ENCODE results near the gene PRRX2. TPM values are rescaled to one million over a fixed set of nuclear protein-coding genes. Genes with fewer than 3 reads are reported as not detected.
A peak's percentile ranks its signal among the peaks of the same experiment; 100 is the strongest.

The PRRX2 gene
- total RNA-seq, 4 donors from 2014 or later, result 0.75 to 1.7 (median 1.6) TPM; not detected in 1

- in situ Hi-C loops (cut with MboI; ENCODE audit: low sequenced_read_pairs in 4 of 4), result loop anchor here in 1 of 4 donors (25.0 kb wide), 1 partner anchor 149 kb away; no protein-coding TSS in a partner anchor
- peak overlapping the region in 1 of 4 donors; percentile 6 for H3K27ac ChIP-seq
- H3K4me1 ChIP-seq, result peaks cover 15 to 26% of the 10 kb centered on the region in 2 donors
- H3K36me3 ChIP-seq, result peaks cover 0 to 61% of the 10 kb centered on the region in 2 donors
- H3K9me3 ChIP-seq, result no peaks in the 10 kb centered on the region
- no peak for DNase-seq
- no peak for ATAC-seq
- H3K4me3 ChIP-seq, result no peak overlapping the region
- H3K27me3 ChIP-seq, result no peaks in the 10 kb centered on the region
- intact Hi-C loops (cut with DNase I; ENCODE audit: low total_unique reads), result no loop called here
- TF ChIP-seq CTCF (IDR thresholded peaks at IDR 0.05 in 4 of 5, conservative IDR thresholded peaks at IDR 0.05 in 1 of 5), result no peak
- TF ChIP-seq POLR2A (IDR thresholded peaks at IDR 0.05), result no peak
These were observed 27.6 kb upstream of the PRRX2 start for GRCh38 chr9:129637673-129638439.

DNA sequence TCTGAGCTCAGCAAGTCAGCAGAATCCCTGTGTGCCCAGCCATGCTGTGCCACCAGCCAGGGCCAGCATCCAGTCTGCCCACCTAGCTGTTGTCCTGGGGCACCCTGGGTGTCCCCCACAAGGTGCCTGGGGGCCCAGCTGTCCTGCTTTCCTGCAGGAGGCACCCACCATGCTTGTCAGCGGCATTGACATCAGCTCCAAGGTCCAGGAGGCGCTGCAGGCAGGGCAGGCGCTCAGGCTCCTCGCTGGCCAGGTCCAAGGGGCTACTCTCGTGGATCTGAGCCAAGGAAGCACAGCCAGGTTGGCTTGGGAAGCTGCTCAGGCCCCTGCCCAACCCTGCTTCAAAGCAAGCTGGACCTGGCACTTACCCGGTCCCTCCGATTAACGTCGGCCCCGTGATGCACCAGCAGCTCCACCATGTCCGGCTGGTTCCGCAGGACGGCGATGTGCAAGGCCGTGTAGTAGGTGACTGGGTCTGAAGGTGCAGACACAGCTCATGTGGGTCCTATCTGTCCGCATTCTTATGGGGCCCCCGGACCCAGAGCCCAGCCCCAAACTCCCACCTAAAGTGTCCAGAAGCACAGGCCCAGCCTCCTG, 26.3 kb upstream of the PRRX2 start:
- Histone ChIP-seq H3K27ac (no peak overlapping the region), H3K36me3 (peaks cover 0 to 49% of the 10 kb centered on the region in 2 donors), H3K4me3 (no peak overlapping the region), H3K27me3 (no peaks in the 10 kb centered on the region), H3K4me1 (peaks cover 15 to 21% of the 10 kb centered on the region in 2 donors), H3K9me3 (no peaks in the 10 kb centered on the region)
- intact Hi-C loops (cut with DNase I; ENCODE audit: low total_unique reads) (no loop called here), in situ Hi-C loops (cut with MboI; ENCODE audit: low sequenced_read_pairs in 4 of 4) (loop anchor here in 1 of 4 donors (25.0 kb wide), 1 partner anchor 148 kb away; no protein-coding TSS in a partner anchor)
- no peak for TF ChIP-seq CTCF (IDR thresholded peaks at IDR 0.05 in 4 of 5, conservative IDR thresholded peaks at IDR 0.05 in 1 of 5)
- no peak for TF ChIP-seq POLR2A (IDR thresholded peaks at IDR 0.05)
- ATAC-seq, result no peak
- DNase-seq, result peak in 1 of 2 donors; percentile 10

GRCh38 chr9:129639756-129640085, 25.7 kb upstream of the PRRX2 start:
- DNase-seq (peak in 1 of 2 donors; percentile 10), ATAC-seq (no peak)
- H3K27ac ChIP-seq, result no peak overlapping the region
- H3K4me1 ChIP-seq, result peaks cover 15 to 21% of the 10 kb centered on the region in 2 donors
- TF ChIP-seq POLR2A (IDR thresholded peaks at IDR 0.05) (no peak), CTCF (IDR thresholded peaks at IDR 0.05 in 4 of 5, conservative IDR thresholded peaks at IDR 0.05 in 1 of 5) (no peak)
- no peaks in the 10 kb centered on the region for H3K9me3 ChIP-seq
- H3K27me3 ChIP-seq, result no peaks in the 10 kb centered on the region
- no peak overlapping the region for H3K4me3 ChIP-seq
- H3K36me3 ChIP-seq, result peaks cover 0 to 43% of the 10 kb centered on the region in 2 donors
- in situ Hi-C loops (cut with MboI; ENCODE audit: low sequenced_read_pairs in 4 of 4) (loop anchor here in 2 of 4 donors (10.0 to 25.0 kb wide), 2 partner anchors 145 to 148 kb away; no protein-coding TSS in a partner anchor), intact Hi-C loops (cut with DNase I; ENCODE audit: low total_unique reads) (no loop called here)

DNA sequence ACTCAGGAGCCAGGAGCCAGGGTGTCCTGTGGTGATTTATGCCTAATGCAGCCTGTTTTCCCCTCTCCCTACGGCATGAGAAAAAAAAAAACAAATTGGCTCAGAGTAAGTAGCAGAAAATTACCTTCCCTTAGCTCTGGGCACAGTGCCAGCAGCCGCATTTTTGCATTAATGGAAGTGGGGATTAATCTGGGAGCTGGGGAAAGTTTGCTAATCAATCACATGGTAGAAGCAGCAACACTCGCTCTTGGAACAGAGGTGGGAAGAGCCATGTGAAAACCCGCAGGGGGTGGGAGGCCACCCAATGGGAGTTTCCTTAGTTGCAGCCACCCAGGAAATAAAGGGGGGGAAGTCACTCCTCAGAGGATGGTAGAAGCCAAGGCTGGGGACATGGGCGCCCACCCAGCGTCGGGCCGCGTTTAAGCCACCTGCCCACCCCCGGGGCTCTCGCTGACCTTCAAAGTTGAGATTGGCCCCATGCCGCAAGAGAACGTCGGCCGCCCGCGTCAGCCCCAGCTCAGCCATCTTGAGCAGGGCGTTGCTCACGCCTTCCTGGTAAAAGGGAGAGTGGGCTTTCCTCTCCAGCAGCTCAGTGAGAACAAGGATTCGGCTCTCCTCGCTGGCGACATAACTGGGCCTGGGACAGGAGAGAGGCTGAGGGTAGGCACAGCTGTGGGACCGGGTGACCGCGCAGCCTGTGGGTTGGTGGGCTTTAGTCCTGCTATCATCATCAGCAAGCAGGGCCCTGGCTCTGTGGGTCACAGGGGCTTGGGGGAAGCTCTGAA, 25.2 kb upstream of the PRRX2 start:
- intact Hi-C loops (cut with DNase I; ENCODE audit: low total_unique reads), result no loop called here
- no peak for TF ChIP-seq CTCF (IDR thresholded peaks at IDR 0.05 in 4 of 5, conservative IDR thresholded peaks at IDR 0.05 in 1 of 5)

More for the DNA sequence above, 25.2 kb upstream of the PRRX2 start:
- peaks cover 15 to 21% of the 10 kb centered on the region in 2 donors for H3K4me1 ChIP-seq
- peak in 1 of 2 donors; percentile 14 for DNase-seq
- in situ Hi-C loops (cut with MboI; ENCODE audit: low sequenced_read_pairs in 4 of 4), result loop anchor here in 2 of 4 donors (10.0 to 25.0 kb wide), 2 partner anchors 145 to 147 kb away; no protein-coding TSS in a partner anchor
- no peaks in the 10 kb centered on the region for H3K27me3 ChIP-seq
- no peak overlapping the region for H3K27ac ChIP-seq
- peak overlapping the region in 3 of 4 donors; percentile 89 to 100 (median 99) for H3K4me3 ChIP-seq
- H3K9me3 ChIP-seq, result no peaks in the 10 kb centered on the region
- no peak for ATAC-seq
- peaks cover 0 to 38% of the 10 kb centered on the region in 2 donors for H3K36me3 ChIP-seq

All from gastrocnemius medialis (tissue), 4 donors.